Activated naive CD4-positive, alpha-beta T cell treated with anti-CD3 and anti-CD28 coated beads for 36 hours (primary cell): ENCODE results near the gene PRAC2. TPM values are rescaled to one million over a fixed set of nuclear protein-coding genes. Genes with fewer than 3 reads are reported as not detected.

ENCODE experiments used
- CTCF ChIA-PET: fragments of 350-600 bp; sonication (Branson Sonifier 250); formaldehyde crosslinking; loops from one replicate; lab custom pipeline; 2021; ENCODE audit warnings: antibody characterized with exemption; lab: Charles Lee
- DNase-seq: peaks from one replicate; pipeline ENCODE4 v3.0.0-alpha.2; 2020
- H3K27ac Mint-ChIP-seq: one replicate; pipeline ENCODE4 v1.8.0; 2021; ENCODE audit warnings: mild to moderate bottlenecking, mixed read lengths
- H3K27me3 Mint-ChIP-seq: one replicate; pipeline ENCODE4 v1.8.0; 2021; ENCODE audit warnings: low read depth, mixed read lengths
- H3K36me3 Mint-ChIP-seq: one replicate; pipeline ENCODE4 v1.8.0; 2021; ENCODE audit warnings: low read depth, mixed read lengths
- H3K4me1 Mint-ChIP-seq: one replicate; pipeline ENCODE4 v1.8.0; 2021; ENCODE audit warnings: low read depth, mixed read lengths
- H3K4me3 Mint-ChIP-seq: one replicate; pipeline ENCODE4 v1.8.0; 2021; ENCODE audit warnings: mild to moderate bottlenecking, moderate library complexity, mixed read lengths
- H3K9me3 Mint-ChIP-seq: one replicate; pipeline ENCODE4 v1.8.0; 2021; ENCODE audit warnings: mixed read lengths
- intact Hi-C: fragments of 100-400 bp; cut with micrococcal nuclease; formaldehyde crosslinking; loops from one replicate; pipeline ENCODE4 v1.15.1; 2023
- total RNA-seq, 2 experiments: library from RNA; stranded (reverse); gene quantifications; one replicate each; pipeline ENCODE4 v1.2.3, GENCODE V29; 2021

Gene PRAC2
- not detected for total RNA-seq

- intact Hi-C loops: loop anchor here (5.0 to 10.0 kb wide), 2 partner anchors 111 to 272 kb away; partner anchors contain the start of genes HOXB7 and IGF2BP1
- no peak within 1 kb of the TSS for H3K27ac Mint-ChIP-seq
- no peaks in the 10 kb centered on the region for H3K36me3 Mint-ChIP-seq
- DNase-seq: no peak
- peaks cover 92% of the 10 kb centered on the region for H3K27me3 Mint-ChIP-seq
- peak within 1 kb of the TSS; percentile 46 for H3K4me3 Mint-ChIP-seq
- peaks cover 43% of the 10 kb centered on the region for H3K4me1 Mint-ChIP-seq
- CTCF ChIA-PET: interaction anchor here (0.6 to 4.1 kb wide), 21 partner anchors 10 to 1191 kb away, joined by 3 to 64 read pairs (median 7); no protein-coding TSS in a partner anchor
- H3K9me3 Mint-ChIP-seq: no peaks in the 10 kb centered on the region
Observed at GRCh38 chr17:48722915-48723422, at the start of gene PRAC2. Gene PRAC2 (plus strand): TSS chr17:48723185. CDS start chr17:48724411, 1,226 bp downstream.

GRCh38 chr17:48676963-48677558 lies 45.9 kb upstream of the PRAC2 start:
- H3K9me3 Mint-ChIP-seq: no peaks in the 10 kb centered on the region
- no peak overlapping the region for H3K4me3 Mint-ChIP-seq
- no peak for DNase-seq
- H3K36me3 Mint-ChIP-seq: no peaks in the 10 kb centered on the region
- peaks cover 25% of the 10 kb centered on the region for H3K27me3 Mint-ChIP-seq
- CTCF ChIA-PET: interaction anchor here (0.6 to 4.8 kb wide), 10 partner anchors 8 to 208 kb away, joined by 3 to 46 read pairs (median 3); no protein-coding TSS in a partner anchor
- peaks cover 4% of the 10 kb centered on the region for H3K4me1 Mint-ChIP-seq
- H3K27ac Mint-ChIP-seq: no peak overlapping the region
- intact Hi-C loops: loop anchor here (5.0 kb wide), 1 partner anchor 130 kb away; no protein-coding TSS in a partner anchor

GRCh38 chr17:48678141-48678971 lies 44.6 kb upstream of the PRAC2 start:
- CTCF ChIA-PET: interaction anchor here (0.5 to 4.8 kb wide), 58 partner anchors 8 to 1935 kb away, joined by 3 to 50 read pairs (median 4); partner anchors contain the start of genes HOXB13, HOXB5 and PRAC2
- peaks cover 20% of the 10 kb centered on the region for H3K27me3 Mint-ChIP-seq
- DNase-seq: peak; percentile 74
- H3K4me1 Mint-ChIP-seq: peaks cover 4% of the 10 kb centered on the region
- H3K36me3 Mint-ChIP-seq: no peaks in the 10 kb centered on the region
- intact Hi-C loops: loop anchor here (1.0 to 5.0 kb wide), 5 partner anchors 46 to 354 kb away; no protein-coding TSS in a partner anchor
- H3K4me3 Mint-ChIP-seq: no peak overlapping the region
- no peak overlapping the region for H3K27ac Mint-ChIP-seq
- H3K9me3 Mint-ChIP-seq: no peaks in the 10 kb centered on the region

- no peak overlapping the region for H3K4me3 Mint-ChIP-seq
- H3K27ac Mint-ChIP-seq: no peak overlapping the region
- DNase-seq: no peak
- no peaks in the 10 kb centered on the region for H3K36me3 Mint-ChIP-seq
- peaks cover 4% of the 10 kb centered on the region for H3K4me1 Mint-ChIP-seq
- CTCF ChIA-PET: interaction anchor here (0.5 to 4.8 kb wide), 45 partner anchors 8 to 617 kb away, joined by 3 to 50 read pairs (median 6); partner anchors contain the start of genes HOXB5 and PRAC2
- H3K27me3 Mint-ChIP-seq: peaks cover 20% of the 10 kb centered on the region
- intact Hi-C loops: loop anchor here (2.0 to 5.0 kb wide), 3 partner anchors 45 to 128 kb away; no protein-coding TSS in a partner anchor
- no peaks in the 10 kb centered on the region for H3K9me3 Mint-ChIP-seq
Observed at GRCh38 chr17:48679385-48680096, 43.4 kb upstream of the PRAC2 start.

GRCh38 chr17:48681609-48682008 lies 41.4 kb upstream of the PRAC2 start:
- no peak for DNase-seq
- Mint-ChIP-seq H3K27me3 (peaks cover 20% of the 10 kb centered on the region), H3K4me3 (no peak overlapping the region), H3K36me3 (no peaks in the 10 kb centered on the region), H3K9me3 (no peaks in the 10 kb centered on the region), H3K27ac (no peak overlapping the region), H3K4me1 (peaks cover 4% of the 10 kb centered on the region)
- CTCF ChIA-PET: interaction anchor here (0.7 to 4.8 kb wide), 5 partner anchors 43 to 282 kb away, joined by 3 to 50 read pairs (median 26); partner anchors contain the start of gene PRAC2
- intact Hi-C loops: no loop called here

GRCh38 chr17:48690655-48691054 lies 32.3 kb upstream of the PRAC2 start:
- intact Hi-C loops: no loop called here
- H3K27ac Mint-ChIP-seq: no peak overlapping the region

GRCh38 chr17:48692049-48692448 lies 30.9 kb upstream of the PRAC2 start:
- Mint-ChIP-seq H3K9me3 (peaks cover 1% of the 10 kb centered on the region), H3K4me1 (no peaks in the 10 kb centered on the region), H3K4me3 (no peak overlapping the region), H3K27me3 (peaks cover 18% of the 10 kb centered on the region), H3K27ac (no peak overlapping the region), H3K36me3 (no peaks in the 10 kb centered on the region)
- CTCF ChIA-PET: interaction anchor here (1.3 to 1.5 kb wide), 2 partner anchors 13 to 21 kb away, joined by 3 read pairs; no protein-coding TSS in a partner anchor
- DNase-seq: no peak
- intact Hi-C loops: no loop called here

More at GRCh38 chr17:48690655-48691054, 32.3 kb upstream of the PRAC2 start:
- H3K4me1 Mint-ChIP-seq: no peaks in the 10 kb centered on the region
- H3K27me3 Mint-ChIP-seq: peaks cover 7% of the 10 kb centered on the region
- no peaks in the 10 kb centered on the region for H3K36me3 Mint-ChIP-seq
- H3K9me3 Mint-ChIP-seq: peaks cover 1% of the 10 kb centered on the region
- DNase-seq: no peak
- CTCF ChIA-PET: interaction anchor here (0.7 to 1.0 kb wide), 2 partner anchors 12 to 354 kb away, joined by 3 read pairs; no protein-coding TSS in a partner anchor
- no peak overlapping the region for H3K4me3 Mint-ChIP-seq

- H3K36me3 Mint-ChIP-seq: no peaks in the 10 kb centered on the region
- CTCF ChIA-PET: interaction anchor here (0.9 to 1.5 kb wide), 3 partner anchors 14 to 97 kb away, joined by 3 read pairs; no protein-coding TSS in a partner anchor
- no peak overlapping the region for H3K4me3 Mint-ChIP-seq
- no peak for DNase-seq
- H3K9me3 Mint-ChIP-seq: peaks cover 1% of the 10 kb centered on the region
- H3K4me1 Mint-ChIP-seq: no peaks in the 10 kb centered on the region
- peaks cover 23% of the 10 kb centered on the region for H3K27me3 Mint-ChIP-seq
- intact Hi-C loops: no loop called here
- no peak overlapping the region for H3K27ac Mint-ChIP-seq
Observed at GRCh38 chr17:48693178-48693577, 29.8 kb upstream of the PRAC2 start.

- H3K4me3 Mint-ChIP-seq: no peak overlapping the region
- no peaks in the 10 kb centered on the region for H3K36me3 Mint-ChIP-seq
- no peaks in the 10 kb centered on the region for H3K9me3 Mint-ChIP-seq
- H3K27me3 Mint-ChIP-seq: peaks cover 44% of the 10 kb centered on the region
- DNase-seq: no peak
- CTCF ChIA-PET: interaction anchor here (0.8 kb wide), 2 partner anchors 31 to 136 kb away, joined by 3 to 4 read pairs; no protein-coding TSS in a partner anchor
- H3K4me1 Mint-ChIP-seq: no peaks in the 10 kb centered on the region
- intact Hi-C loops: no loop called here
- H3K27ac Mint-ChIP-seq: no peak overlapping the region
Observed at GRCh38 chr17:48701864-48702532, 21.0 kb upstream of the PRAC2 start.

- intact Hi-C loops: no loop called here
- peaks cover 52% of the 10 kb centered on the region for H3K27me3 Mint-ChIP-seq
- CTCF ChIA-PET: interaction anchor here (0.7 to 1.8 kb wide), 5 partner anchors 15 to 174 kb away, joined by 3 to 5 read pairs (median 3); no protein-coding TSS in a partner anchor
- H3K9me3 Mint-ChIP-seq: no peaks in the 10 kb centered on the region
- DNase-seq: no peak
- H3K27ac Mint-ChIP-seq: no peak overlapping the region
- no peaks in the 10 kb centered on the region for H3K4me1 Mint-ChIP-seq
- no peak overlapping the region for H3K4me3 Mint-ChIP-seq
- H3K36me3 Mint-ChIP-seq: no peaks in the 10 kb centered on the region
Observed at GRCh38 chr17:48704361-48705248, 18.4 kb upstream of the PRAC2 start.
